Frontal cortex (tissue), 4 donors: ENCODE results near the gene P2RX3. TPM values are rescaled to one million over a fixed set of nuclear protein-coding genes. Genes with fewer than 3 reads are reported as not detected.

ENCODE experiments used
- DNase-seq, 2 donors: peaks; one replicate each; pipeline ENCODE4 v3.0.0; 2012; ENCODE audit warnings: low spot score in 2 of 2
- FAIRE-seq: peaks from 2 replicates; lab custom pipeline; 2012; peaks lifted over from hg19 to GRCh38; lab: Jason Lieb, UNC
- total RNA-seq: library from RNA; depleted of rRNA; stranded (reverse); fragments of >200 nt; gene quantifications from one replicate; pipeline ENCODE4 v1.2.3, GENCODE V29; 2014
- donor health status: control.
- donor health status: control.
- donor health status: control.

P2RX3 gene
- total RNA-seq, 1 donor from 2014 or later = not detected

GRCh38 chr11:57409321-57410100, 71.4 kb downstream of the P2RX3 start:
- DNase-seq (no peak), FAIRE-seq (no peak)

- DNase-seq (no peak), FAIRE-seq (no peak)
These were observed 72.1 kb downstream of the P2RX3 start for GRCh38 chr11:57410287-57410686.

- FAIRE-seq = no peak
- DNase-seq = no peak
These were observed 75.5 kb downstream of the P2RX3 start for GRCh38 chr11:57413681-57414080.

- FAIRE-seq = no peak
These were observed 76.6 kb downstream of the P2RX3 start for GRCh38 chr11:57414612-57415212.

GRCh38 chr11:57416436-57416835, 78.3 kb downstream of the P2RX3 start:
- DNase-seq (no peak), FAIRE-seq (no peak)

More at GRCh38 chr11:57414612-57415212, 76.6 kb downstream of the P2RX3 start:
- DNase-seq = no peak

- FAIRE-seq (no peak), DNase-seq (no peak)
These were observed 78.9 kb downstream of the P2RX3 start for GRCh38 chr11:57417056-57417455.

GRCh38 chr11:57418131-57418530, 80.0 kb downstream of the P2RX3 start:
- DNase-seq (no peak), FAIRE-seq (no peak)

GRCh38 chr11:57419146-57419545, 81.0 kb downstream of the P2RX3 start:
- no peak for DNase-seq
- FAIRE-seq = no peak

- FAIRE-seq (no peak), DNase-seq (no peak)
These were observed 82.9 kb downstream of the P2RX3 start for GRCh38 chr11:57421066-57421465.

GRCh38 chr11:57421805-57422204, 83.7 kb downstream of the P2RX3 start:
- FAIRE-seq = no peak
- DNase-seq = no peak

Other genes starting within 250 kb of the P2RX3 start
- gene LRRC55, start 156.4 kb upstream of the P2RX3 start, total RNA-seq = 15.9 TPM
- 5.3 TPM for gene APLNR, start 101.1 kb upstream of the P2RX3 start, total RNA-seq
- gene TNKS1BP1, start 13.4 kb upstream of the P2RX3 start, total RNA-seq = 20.0 TPM
- 53.8 TPM for gene SSRP1, start 2.5 kb upstream of the P2RX3 start, total RNA-seq
- not detected for gene PRG3, start 42.8 kb downstream of the P2RX3 start, total RNA-seq
- gene PRG2, start 52.3 kb downstream of the P2RX3 start, total RNA-seq = not detected
- 4.1 TPM for gene SLC43A3, start 88.8 kb downstream of the P2RX3 start, total RNA-seq
- 0.41 TPM for gene RTN4RL2, start 122.2 kb downstream of the P2RX3 start, total RNA-seq
- 2.0 TPM for gene SLC43A1, start 177.3 kb downstream of the P2RX3 start, total RNA-seq
- 39.9 TPM for gene TIMM10, start 192.4 kb downstream of the P2RX3 start, total RNA-seq
- gene SMTNL1, start 199.2 kb downstream of the P2RX3 start, total RNA-seq = not detected
- 57.9 TPM for gene UBE2L6, start 229.3 kb downstream of the P2RX3 start, total RNA-seq